SIG-M5 treated with dmso at 0.1 percent for 504 hours (cell line): ENCODE results near the gene RTP3.

Experiments used
- DNase-seq: peaks from one replicate; lab custom pipeline; 2025; ENCODE audit not compliant: unreplicated experiment; lab: John Stamatoyannopoulos, UW

RTP3 gene

DNA sequence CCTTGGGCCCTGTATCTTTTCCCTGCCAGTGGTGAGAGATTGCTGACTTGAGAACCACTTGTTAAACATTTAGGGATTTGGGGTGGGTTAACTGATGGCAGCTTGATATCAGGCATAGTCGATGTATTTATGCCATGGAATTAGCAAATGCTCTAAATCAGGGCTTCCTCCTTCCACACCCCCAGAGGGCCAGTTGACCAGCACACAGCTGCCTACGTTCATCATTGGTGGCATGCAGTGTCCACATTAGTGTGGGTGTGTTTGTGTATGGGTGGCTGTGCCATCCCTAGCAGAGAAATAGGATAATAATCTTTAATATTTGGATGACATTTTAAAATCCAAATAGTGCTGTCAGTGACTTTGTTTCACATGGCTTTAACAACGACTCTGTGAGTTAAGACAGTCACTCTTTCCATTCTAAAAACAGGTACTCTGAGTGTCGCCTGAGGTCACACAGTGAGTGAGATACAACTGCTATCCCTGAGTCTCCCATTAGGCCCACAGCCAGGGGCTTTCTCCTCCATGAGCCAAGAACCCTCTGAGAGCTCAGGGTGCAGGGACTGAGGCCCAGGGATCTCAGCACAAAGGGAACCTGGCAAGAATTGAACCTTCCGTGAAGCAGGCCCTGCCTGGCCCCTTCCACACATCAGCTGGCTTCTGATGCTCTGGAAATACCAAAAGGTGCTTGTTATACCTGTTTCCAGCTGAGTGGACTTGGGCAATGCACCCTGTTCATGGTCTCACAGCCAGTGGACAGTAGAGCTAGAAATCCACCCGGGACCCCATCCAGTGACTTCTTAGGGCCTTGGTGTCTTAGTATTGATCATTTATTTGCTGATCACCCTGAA is 28.8 kb upstream of the RTP3 start:
- no peak for DNase-seq

GRCh38 chr3:46469680-46470357 is 28.0 kb upstream of the RTP3 start:
- peak; percentile 44 for DNase-seq

- no peak for DNase-seq
These were observed 26.9 kb upstream of the RTP3 start for GRCh38 chr3:46470831-46471230.

- DNase-seq, result no peak
These were observed 26.3 kb upstream of the RTP3 start for GRCh38 chr3:46471371-46471914.

DNA sequence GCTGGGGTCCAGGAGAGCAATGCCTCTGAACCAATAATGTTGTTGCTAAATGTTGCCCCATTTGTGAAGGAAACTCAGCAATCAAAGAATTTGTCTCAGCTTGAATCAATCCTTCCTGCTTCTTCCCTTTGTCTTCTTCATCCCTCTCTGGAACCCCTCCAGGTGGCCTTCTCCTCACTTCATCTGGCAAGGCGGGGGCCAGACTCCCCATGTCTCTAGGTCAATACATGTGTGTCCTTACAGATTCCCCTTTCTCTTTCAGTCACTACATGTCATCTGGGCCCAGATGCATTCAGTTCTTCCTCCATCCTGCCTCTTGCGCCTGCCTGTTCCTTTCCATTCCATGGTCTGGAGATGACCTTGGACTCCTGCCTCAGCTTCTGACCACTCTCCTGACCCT is 25.0 kb upstream of the RTP3 start:
- no peak for DNase-seq

DNA sequence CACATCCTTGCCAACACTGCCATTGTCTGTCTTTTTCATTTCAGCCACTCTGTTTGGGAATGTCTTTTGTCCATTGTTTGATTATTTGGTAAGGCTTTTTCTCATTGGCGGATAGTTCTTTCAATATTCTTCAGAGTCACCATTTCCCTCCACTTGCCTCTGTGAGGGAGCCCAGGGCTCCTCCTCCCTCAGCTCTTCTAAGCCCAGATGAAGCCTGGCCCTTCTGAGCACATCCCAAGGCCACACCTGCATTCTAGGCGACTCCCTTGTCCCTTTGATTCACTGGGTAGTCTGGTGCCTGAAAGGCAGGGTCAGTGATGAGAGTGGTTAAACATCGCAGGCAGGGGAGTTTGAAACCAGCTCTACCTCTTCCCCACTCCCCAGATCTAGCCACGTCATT is 20.6 kb upstream of the RTP3 start:
- no peak for DNase-seq

DNA sequence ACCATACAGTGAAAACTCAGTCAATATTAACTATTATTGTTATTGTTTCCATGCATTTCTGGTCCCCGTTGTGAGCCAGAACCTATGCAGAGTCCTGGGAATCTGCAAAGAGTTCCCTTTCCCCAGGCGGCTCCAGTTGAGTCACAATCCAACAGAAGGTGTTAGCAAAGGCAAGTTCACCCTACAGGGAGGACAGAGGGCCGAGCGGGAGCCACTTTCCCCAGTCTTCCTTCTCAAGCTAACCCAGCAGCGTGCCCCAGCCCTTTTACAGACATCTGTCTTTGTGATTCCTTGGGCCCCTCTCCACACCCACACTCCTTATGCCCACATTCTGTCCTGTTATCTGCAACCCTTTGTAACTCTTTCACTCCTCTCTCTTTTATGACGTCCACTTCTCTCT is 20.0 kb upstream of the RTP3 start:
- DNase-seq, result no peak

DNA sequence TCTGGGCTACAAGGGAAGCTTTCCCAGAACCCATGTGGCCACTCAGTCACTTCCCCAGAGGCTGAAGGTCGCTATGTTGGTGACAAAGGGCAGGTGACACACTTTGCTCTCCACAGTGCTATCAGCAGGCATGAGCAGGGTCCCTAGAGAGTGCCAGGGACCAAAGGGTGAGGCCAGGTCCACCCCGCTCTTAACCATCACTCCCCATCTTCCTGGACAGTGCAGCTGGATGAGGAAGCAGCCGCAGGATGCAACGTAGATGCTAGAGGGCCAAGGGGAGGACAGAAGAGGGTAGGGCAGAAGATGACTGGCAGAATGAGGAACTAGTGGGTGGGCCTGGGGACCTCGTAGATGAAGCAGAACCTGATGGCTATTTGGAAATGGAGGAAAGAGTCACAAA is 19.4 kb upstream of the RTP3 start:
- peak; percentile 15 for DNase-seq

GRCh38 chr3:46479021-46479420 is 18.8 kb upstream of the RTP3 start:
- DNase-seq, result no peak

DNA sequence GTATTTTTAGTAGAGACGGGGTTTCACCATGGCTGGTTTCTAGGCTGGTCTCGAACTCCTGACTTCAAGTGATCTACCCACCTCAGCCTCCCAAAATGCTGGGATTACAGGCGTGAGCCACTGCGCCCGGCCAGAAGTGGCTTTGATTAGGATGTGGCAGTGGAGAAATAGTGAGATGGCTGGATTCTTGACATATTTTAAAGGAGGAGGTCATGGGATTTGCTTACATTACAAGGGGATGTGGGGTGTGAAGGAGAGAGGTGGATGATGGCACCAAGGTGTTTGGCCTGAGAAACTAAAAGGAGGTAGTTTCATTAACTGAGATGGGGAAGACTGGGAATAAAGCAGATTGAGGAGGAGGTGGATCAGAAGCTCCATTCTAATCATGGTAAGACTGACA is 18.1 kb upstream of the RTP3 start:
- DNase-seq, result no peak

- no peak for DNase-seq
These were observed 17.1 kb upstream of the RTP3 start for GRCh38 chr3:46480491-46481195.

GRCh38 chr3:46481636-46482035 is 16.1 kb upstream of the RTP3 start:
- no peak for DNase-seq

DNA sequence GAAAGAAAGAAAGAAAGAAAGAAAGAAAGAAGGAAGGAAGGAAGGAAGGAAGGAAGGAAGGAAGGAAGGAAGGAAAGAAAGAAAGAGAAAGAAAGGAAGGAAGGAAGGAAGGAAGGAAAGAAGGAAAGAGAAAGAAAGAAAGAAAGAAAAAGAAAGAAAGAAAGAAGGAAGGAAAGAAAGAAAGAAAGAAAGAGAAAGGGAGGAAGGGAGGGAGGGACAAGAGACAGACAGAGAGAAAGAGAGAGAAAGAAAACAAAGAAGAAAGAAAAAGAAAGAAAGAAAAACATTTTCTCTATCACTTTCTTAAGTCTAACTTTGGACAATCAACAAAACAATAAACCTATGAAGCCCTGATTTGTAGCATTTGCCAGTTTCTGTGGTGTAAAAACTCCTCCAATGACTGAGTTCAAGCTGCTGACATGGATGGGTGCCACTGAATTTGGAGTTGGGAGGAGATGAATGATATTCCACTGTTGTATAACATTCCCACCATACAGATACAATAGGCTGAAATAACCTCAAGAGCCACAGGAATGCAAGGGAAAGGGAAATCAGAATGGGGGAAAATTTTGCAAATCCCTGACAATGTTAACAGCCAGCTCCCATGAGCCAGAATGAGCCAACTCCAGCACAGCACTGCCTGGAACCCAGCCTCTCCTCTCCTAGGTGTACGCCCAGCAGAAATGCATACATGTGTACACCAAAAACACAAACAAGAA is 15.0 kb upstream of the RTP3 start:
- DNase-seq, result no peak

- DNase-seq, result no peak
These were observed 14.0 kb upstream of the RTP3 start for GRCh38 chr3:46483825-46484224.

DNA sequence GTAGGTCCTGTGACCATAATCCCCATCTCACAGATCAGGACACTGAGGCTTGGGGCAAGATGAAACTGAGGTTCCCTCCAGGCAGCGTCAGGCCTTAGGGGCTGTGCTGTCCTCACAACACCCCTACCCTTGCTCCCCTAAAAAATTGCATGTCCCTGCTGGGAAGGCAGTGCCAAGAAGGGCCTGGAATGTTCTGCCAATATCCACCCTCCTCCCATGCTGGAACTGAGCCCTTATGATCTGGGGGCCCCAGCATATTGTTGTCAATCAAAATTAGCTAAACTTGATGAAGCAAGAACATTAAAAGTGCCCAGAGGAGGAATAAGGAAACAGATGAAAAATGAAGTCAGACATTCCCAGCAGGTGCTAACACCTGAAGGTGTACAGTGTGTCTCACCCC is 13.4 kb upstream of the RTP3 start:
- no peak for DNase-seq

DNA sequence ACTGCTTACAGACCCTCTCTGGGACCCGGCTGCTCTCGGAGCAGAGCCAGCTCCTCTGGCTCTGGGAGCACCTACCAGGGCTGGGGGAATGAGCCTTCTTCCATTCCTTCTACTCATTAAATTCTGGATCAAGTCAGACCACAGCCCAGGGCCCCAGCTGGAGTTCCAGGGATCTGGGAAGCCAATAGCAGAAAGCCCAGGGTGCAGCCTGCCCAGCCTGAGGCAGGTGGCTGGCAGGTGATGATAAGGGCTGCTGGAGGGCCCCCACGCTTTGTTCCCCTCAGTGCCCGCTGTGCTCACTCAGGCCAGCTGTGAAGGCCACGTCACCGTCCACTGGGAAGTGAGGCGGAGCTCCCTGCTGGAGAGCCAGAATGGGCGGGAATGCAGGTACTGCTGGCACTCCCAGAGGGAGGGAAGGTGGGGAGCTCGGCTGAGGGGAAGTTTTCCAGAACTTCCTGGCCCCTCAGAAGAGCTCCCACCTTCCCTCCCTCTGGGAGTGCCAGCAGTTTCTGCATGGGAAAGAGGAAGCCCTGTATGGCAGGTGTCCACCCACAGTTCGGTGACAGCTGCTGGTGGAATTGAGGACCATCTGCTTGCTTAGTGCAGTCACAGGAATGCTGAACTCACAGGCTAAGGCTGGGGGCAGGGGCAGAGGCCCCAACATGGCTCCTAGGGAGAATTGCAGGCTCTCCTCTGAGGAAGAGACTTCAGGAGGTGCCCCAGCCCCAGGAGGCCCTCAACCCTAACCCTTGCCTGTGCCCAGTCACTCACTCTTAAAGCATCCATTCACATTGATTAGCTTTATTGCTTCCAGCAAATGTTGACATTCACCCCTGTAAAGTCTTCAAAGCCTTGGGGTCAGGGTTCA is 12.6 kb upstream of the RTP3 start:
- DNase-seq, result no peak

- DNase-seq, result no peak
These were observed 12.0 kb upstream of the RTP3 start for GRCh38 chr3:46485779-46486175.

DNA sequence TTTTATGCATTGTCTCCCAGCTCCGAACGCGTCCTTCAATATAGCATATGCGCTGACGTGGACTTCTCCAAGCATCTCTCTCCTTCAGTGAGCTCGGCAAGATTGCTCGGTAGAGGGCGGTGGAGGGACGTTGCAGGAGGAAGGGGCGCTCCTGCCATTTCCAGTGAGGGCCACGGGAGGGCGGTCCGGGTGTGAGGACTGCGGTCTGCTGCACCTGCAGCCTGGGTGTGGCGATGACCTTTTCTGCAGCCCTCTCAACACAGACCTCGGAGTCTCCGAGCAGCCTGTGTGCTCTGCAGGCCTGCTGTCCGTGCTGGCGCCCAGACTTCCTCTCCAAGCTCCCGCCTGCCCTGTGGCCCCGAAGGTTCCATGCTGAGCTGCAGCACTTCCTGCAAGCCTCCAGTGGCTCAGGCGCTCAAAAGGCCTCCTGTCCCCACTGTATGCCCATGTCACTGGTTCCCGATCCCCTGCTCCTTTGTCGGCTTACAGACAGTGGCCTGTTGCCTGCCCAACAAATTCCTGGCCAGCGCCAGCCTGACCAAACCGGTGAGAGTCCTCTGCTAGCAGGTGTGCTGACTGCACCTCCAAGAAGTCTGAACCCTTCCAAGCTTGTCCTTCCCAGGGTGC is 8.9 kb upstream of the RTP3 start:
- DNase-seq, result peak; percentile 84

GRCh38 chr3:46489381-46489780 is 8.4 kb upstream of the RTP3 start:
- DNase-seq, result no peak

DNA sequence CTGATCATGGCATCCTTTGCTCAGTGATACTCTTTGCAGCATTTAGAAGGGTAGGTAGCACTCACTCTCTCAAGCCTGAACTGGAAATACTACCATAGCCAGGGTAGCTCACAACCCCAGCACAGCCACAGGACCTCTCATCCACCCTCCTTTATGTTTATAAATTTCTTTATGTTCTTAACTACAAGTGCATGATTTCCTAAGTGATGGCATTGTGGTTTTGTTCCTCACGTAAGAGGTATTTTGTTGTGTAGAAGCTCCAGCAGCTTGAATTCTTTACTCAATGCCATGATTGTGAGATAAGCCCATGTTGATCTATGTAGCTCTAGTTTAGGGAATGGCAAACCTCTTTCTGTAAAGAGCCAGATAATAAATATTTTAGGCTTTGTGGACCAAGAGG is 7.9 kb upstream of the RTP3 start:
- DNase-seq, result no peak
